Natural killer cell treated with Interleukin-12 subunit alpha and Interleukin-12 subunit beta and Interleukin-15 and Interleukin-18, amount 100 ng/mL, for 72 hours (primary cell): Measurements from ENCODE around the gene FKBP1A. TPM values are rescaled to one million over a fixed set of nuclear protein-coding genes. Genes with fewer than 3 reads are reported as not detected.

Experiments
- ATAC-seq, 2 donors: fragments of 150-1000 bp; cut with Tn5 transposase in 1 of 2; sonication (Bioruptor Pico), chemical (Tn5 transposase) in 1 of 2; 2 replicates each; pipeline ENCODE4 v1.10.0; 2021
- DNase-seq: peaks from one replicate; pipeline ENCODE4 v3.0.0; 2022; ENCODE audit warnings: low spot score
- H3K27ac Mint-ChIP-seq, 2 donors: 1 replicate in 1 of 2; 2 replicates in 1 of 2; pipeline ENCODE4 v1.8.0; 2022; ENCODE audit warnings: mixed read lengths in 2 of 2, mild to moderate bottlenecking in 1 of 2, moderate library complexity in 1 of 2
- H3K27me3 Mint-ChIP-seq, 2 donors: 1 replicate in 1 of 2; 2 replicates in 1 of 2; pipeline ENCODE4 v1.8.0; 2022; ENCODE audit warnings: mixed read lengths in 2 of 2
- H3K36me3 Mint-ChIP-seq: one replicate; pipeline ENCODE4 v1.8.0; 2022; ENCODE audit warnings: mixed read lengths
- H3K4me1 Mint-ChIP-seq, 2 donors: 1 replicate in 1 of 2; 2 replicates in 1 of 2; pipeline ENCODE4 v1.8.0; 2022; ENCODE audit warnings: low read depth in 2 of 2, mixed read lengths in 2 of 2, mild to moderate bottlenecking in 1 of 2
- H3K4me3 Mint-ChIP-seq: one replicate; pipeline ENCODE4 v1.8.0; 2022; ENCODE audit warnings: mixed read lengths
- H3K9me3 Mint-ChIP-seq: 2 replicates; pipeline ENCODE4 v1.8.0; 2022; ENCODE audit warnings: mixed read lengths
- total RNA-seq, 2 donors: library from RNA; stranded (reverse); gene quantifications; one replicate each; pipeline ENCODE4 v1.2.3, GENCODE V29; 2022

Gene FKBP1A
- 100 to 1,000 TPM; 167 to 229 TPM for total RNA-seq

DNA sequence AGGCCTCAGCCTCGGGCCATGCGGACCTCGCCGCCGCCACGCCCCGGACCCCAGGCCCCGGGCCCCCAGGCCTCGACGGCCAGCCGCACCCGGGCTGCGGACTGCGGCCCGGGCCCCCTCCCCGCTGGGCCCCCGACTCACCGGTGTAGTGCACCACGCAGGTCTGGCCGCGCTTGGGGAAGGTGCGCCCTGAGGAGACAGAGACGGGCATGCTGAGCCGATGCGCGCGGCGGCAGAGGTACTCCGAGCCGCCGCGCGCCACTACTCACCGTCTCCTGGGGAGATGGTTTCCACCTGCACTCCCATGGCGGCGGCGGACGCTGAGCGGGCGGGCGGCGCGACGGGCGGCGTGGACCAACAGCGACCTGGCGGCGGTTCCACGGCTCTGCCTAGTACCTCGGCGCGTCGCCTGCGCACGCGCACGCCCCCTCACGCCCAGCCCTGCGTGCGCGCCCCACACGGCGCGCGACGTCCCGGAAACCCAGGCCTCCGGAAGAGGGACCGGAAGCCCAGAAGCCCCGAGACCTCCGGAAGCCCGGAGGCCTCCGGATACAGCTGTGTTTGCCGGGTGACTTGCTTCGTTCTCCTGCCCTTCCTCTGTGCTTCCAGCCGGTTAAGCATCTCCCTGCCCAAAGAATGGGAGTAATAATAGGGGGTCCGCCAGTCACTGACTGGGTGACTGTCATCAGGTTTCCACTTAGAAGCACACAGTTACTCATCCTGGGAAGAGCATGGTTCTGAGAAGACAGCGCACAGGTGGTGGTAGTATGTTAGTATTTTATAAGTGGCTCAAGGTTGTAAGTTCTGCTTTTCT, at the start of gene FKBP1A:
FKBP1A (minus strand) TSS at position 362 of the 814 bp plus-strand sequence; CDS start at position 306, 56 bp downstream.
- ATAC-seq (peak; percentile 98 to 99), DNase-seq (peak; percentile 94)
- peak within 1 kb of the TSS; percentile 93 for H3K4me3 Mint-ChIP-seq
- H3K36me3 Mint-ChIP-seq, result peaks cover 4% of the 10 kb centered on the region
- peaks cover 43 to 44% of the 10 kb centered on the region in 2 donors for H3K4me1 Mint-ChIP-seq
- no peaks in the 10 kb centered on the region for H3K9me3 Mint-ChIP-seq
- peak within 1 kb of the TSS; percentile 92 to 98 for H3K27ac Mint-ChIP-seq
- H3K27me3 Mint-ChIP-seq, result peaks cover 16 to 18% of the 10 kb centered on the region in 2 donors

DNA sequence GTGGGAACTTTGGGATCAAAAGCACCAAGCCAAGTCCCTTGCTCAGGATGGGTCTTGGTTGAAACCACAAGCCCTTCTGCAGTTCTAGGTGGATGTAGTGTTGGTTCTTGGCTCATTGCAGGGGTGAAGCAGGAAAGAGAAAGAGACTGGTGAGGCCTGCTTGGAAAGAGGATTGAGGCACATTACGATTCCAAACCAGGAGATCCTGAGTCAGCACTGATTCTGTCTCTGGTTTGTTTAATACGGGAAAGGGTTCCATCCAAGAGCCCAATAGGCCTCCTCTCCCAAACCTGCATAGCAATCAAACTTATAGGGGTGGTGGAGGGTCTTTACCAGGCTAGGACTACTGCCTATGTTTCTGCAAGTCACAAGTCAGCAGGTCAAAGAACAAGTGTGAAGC, 49.5 kb upstream of the FKBP1A start:
- H3K4me1 Mint-ChIP-seq, result peaks cover 6 to 10% of the 10 kb centered on the region in 2 donors
- H3K36me3 Mint-ChIP-seq, result peaks cover 33% of the 10 kb centered on the region
- peaks cover 0 to 4% of the 10 kb centered on the region in 2 donors for H3K27me3 Mint-ChIP-seq
- ATAC-seq, result no peak
- no peak overlapping the region for H3K27ac Mint-ChIP-seq
- DNase-seq, result no peak
- no peak overlapping the region for H3K4me3 Mint-ChIP-seq
- no peaks in the 10 kb centered on the region for H3K9me3 Mint-ChIP-seq

DNA sequence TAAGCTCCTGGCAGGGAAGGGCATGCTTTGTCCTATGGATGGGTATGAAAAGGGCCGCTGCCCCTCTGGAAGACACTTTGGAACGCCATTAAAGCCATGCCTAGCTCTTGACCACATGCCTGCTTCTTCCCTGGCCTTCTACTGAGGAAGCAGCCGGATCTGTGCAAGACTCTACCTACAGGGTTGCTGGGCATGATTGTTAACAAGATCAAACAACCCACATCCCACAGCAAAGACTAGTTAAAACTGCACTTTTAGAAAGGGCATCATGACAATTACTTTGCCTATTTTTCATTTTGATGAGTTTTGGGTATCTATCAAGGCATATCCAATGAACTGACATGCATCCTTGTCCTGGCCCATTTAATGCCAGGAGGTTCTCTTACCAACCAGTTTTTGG, 48.3 kb upstream of the FKBP1A start:
- H3K27ac Mint-ChIP-seq, result no peak overlapping the region
- DNase-seq (no peak), ATAC-seq (no peak)
- no peak overlapping the region for H3K4me3 Mint-ChIP-seq
- peaks cover 25% of the 10 kb centered on the region for H3K36me3 Mint-ChIP-seq
- no peaks in the 10 kb centered on the region for H3K9me3 Mint-ChIP-seq
- peaks cover 9 to 13% of the 10 kb centered on the region in 2 donors for H3K4me1 Mint-ChIP-seq
- H3K27me3 Mint-ChIP-seq, result peaks cover 0 to 6% of the 10 kb centered on the region in 2 donors

DNA sequence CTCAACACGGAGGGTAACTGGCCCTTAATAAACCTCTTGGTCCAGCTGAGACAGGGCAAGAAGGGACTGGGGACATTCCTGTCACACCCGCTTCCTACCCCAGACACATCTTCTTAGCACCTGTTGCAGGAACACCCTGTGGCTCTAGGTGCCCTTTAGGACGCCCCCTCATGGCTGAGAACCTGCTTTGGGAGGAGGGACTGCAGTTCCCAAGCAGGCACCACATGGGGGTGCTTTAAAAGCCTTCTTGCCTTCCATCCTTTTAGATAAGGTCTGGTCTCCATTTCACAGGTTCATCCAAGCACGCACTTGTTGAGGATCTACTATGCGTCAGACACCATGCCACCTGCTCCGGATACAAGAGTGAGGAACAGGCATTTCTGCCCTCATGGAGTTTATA, 47.2 kb upstream of the FKBP1A start:
- no peak overlapping the region for H3K4me3 Mint-ChIP-seq
- no peak for ATAC-seq
- no peak overlapping the region for H3K27ac Mint-ChIP-seq

DNA sequence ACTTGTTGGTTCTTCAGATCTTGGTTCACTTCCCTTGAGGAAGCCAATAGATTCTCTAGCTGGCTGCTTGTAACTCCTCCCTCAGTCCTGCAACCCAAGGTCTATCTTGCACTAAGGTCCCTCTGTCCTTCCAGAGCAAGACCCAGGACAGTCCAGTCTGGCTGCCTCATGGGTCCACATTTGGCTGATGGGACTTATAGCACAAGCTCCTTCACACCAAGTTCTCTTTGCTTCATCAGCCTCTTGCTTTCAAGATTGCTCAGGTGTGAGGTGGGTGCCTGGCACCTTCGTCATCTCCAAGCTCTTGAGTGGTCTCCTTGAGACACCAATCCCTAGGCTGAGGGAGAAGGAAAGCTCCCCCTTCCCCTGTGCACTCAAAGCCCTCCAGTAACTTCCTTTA, 45.5 kb upstream of the FKBP1A start:
- H3K4me3 Mint-ChIP-seq, result no peak overlapping the region
- peaks cover 21 to 25% of the 10 kb centered on the region in 2 donors for H3K4me1 Mint-ChIP-seq
- ATAC-seq, result no peak
- peaks cover 3 to 14% of the 10 kb centered on the region in 2 donors for H3K27me3 Mint-ChIP-seq
- no peak overlapping the region for H3K27ac Mint-ChIP-seq
- H3K36me3 Mint-ChIP-seq, result peaks cover 10% of the 10 kb centered on the region
- no peaks in the 10 kb centered on the region for H3K9me3 Mint-ChIP-seq
- no peak for DNase-seq

More for the DNA sequence above, 47.2 kb upstream of the FKBP1A start:
- Mint-ChIP-seq H3K4me1 (peaks cover 12 to 16% of the 10 kb centered on the region in 2 donors), H3K9me3 (no peaks in the 10 kb centered on the region), H3K27me3 (peaks cover 0 to 9% of the 10 kb centered on the region in 2 donors), H3K36me3 (peaks cover 19% of the 10 kb centered on the region)
- DNase-seq, result no peak

DNA sequence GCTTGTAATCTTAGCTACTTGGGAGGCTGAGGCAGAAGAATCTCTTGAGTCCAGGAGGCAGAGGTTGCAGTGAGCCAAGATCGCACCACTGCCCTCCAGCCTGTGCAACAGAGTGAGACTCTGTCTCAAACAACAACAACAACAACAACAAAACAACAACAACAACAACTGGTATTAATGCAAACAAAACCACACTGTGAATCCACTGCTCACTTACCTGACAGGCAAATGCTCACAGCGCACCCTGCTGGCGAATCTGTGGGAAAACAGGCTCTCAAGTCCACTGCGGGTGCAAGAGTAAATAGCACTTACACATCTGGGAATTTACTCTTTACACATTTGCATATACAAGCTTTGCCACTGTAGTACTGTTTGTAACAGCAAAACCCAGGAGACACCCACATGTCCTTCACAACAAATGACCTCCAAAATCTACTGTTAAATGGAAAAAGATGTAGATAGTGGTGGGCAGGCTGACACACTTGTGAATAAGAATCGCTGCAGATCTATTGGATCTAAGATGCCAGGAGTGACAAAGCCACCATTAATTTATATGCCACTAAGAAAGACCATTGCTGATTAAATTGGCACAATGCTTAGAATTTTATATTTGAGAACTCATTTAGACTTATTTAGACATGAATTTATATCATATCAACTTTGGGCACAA, 44.5 kb upstream of the FKBP1A start:
- peaks cover 11% of the 10 kb centered on the region for H3K36me3 Mint-ChIP-seq
- no peaks in the 10 kb centered on the region for H3K9me3 Mint-ChIP-seq
- peaks cover 23 to 25% of the 10 kb centered on the region in 2 donors for H3K4me1 Mint-ChIP-seq
- peaks cover 13 to 20% of the 10 kb centered on the region in 2 donors for H3K27me3 Mint-ChIP-seq
- H3K4me3 Mint-ChIP-seq, result no peak overlapping the region
- ATAC-seq, result peak; percentile 65 to 74
- peak; percentile 85 for DNase-seq
- H3K27ac Mint-ChIP-seq, result no peak overlapping the region

DNA sequence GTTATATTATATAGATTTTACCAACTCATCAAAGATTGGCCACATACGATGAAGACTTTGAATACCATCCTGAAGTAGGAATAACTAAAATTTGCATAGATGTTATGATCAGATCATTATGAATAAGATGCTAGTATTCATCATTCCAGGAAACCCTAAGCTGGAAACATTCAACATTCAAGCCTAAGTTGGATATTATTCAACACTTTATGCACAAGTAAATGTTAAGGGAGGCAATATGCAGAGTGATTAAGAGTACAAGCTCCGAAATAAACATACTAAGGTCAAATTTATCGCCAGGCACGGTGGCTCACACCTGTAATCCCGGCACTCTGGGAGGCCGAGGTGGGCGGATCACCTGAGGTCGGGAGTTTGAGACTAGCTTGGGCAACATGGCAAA, 43.4 kb upstream of the FKBP1A start:
- no peak overlapping the region for H3K4me3 Mint-ChIP-seq
- H3K36me3 Mint-ChIP-seq, result peaks cover 6% of the 10 kb centered on the region
- no peak for ATAC-seq
- no peaks in the 10 kb centered on the region for H3K9me3 Mint-ChIP-seq
- peaks cover 24 to 29% of the 10 kb centered on the region in 2 donors for H3K27me3 Mint-ChIP-seq
- peaks cover 23 to 25% of the 10 kb centered on the region in 2 donors for H3K4me1 Mint-ChIP-seq
- no peak overlapping the region for H3K27ac Mint-ChIP-seq
- no peak for DNase-seq

DNA sequence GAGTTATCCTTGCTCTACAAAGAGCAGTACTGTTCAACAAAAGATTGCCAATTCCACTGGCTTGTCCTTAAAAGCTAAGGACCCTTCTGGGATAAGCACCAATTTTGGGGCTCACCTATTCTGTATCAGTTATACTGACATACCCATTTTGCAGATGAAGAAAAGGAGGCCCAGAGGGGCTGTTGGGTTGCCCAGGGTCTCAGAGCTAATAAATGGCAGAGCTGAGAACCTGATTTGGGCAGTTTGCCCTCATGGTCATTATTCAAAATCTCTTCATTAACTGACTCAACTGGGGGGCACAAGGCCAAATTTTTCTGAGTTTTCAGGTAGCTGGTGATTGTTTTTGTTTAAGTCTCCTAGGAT, 42.5 kb upstream of the FKBP1A start:
- peak overlapping the region; percentile 39 to 57 for H3K27ac Mint-ChIP-seq
- peak overlapping the region; percentile 30 for H3K4me3 Mint-ChIP-seq
- peaks cover 31 to 32% of the 10 kb centered on the region in 2 donors for H3K27me3 Mint-ChIP-seq
- H3K4me1 Mint-ChIP-seq, result peaks cover 23% of the 10 kb centered on the region in 2 donors
- H3K36me3 Mint-ChIP-seq, result peaks cover 6% of the 10 kb centered on the region
- DNase-seq (no peak), ATAC-seq (no peak)
- H3K9me3 Mint-ChIP-seq, result no peaks in the 10 kb centered on the region

DNA sequence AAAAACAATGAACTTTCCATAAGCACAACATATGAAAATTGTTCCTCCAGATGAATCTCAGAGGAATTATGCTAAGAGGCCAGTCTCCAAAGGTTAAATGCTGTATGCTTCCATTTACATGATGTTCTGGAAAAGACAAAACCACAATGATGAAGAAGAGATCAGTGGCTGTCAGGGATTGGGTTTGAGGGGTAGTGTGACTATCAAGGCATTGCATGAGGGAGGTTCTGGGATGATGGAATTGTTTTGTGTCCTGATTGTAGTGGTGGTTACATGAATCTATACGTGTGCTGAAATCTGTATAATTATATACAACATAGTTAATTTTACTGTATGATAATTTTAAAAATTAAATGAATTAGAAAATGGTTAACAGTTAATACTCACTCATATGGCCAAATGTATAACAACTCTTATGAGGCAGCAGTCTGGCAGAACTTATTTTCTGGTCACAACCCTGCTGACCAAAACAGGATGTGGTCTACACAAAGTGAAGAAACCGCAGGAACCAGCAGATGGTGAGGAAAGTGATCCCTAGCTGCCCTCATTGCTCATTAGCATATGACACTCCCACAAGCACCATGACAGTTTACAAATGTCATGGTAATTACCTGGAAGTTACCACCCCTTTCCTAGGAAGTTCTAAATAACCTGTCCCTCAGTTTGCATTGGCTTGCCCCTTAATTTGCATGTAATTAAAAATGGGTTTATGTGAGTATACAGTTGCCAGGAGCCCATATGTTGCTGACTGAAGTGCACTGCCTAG, 41.9 kb upstream of the FKBP1A start:
- H3K9me3 Mint-ChIP-seq, result no peaks in the 10 kb centered on the region
- ATAC-seq, result peak; percentile 92 to 94
- peak overlapping the region; percentile 39 to 57 for H3K27ac Mint-ChIP-seq
- H3K27me3 Mint-ChIP-seq, result peaks cover 37% of the 10 kb centered on the region in 2 donors
- H3K4me1 Mint-ChIP-seq, result peaks cover 19 to 23% of the 10 kb centered on the region in 2 donors
- peaks cover 6% of the 10 kb centered on the region for H3K36me3 Mint-ChIP-seq
- peak overlapping the region; percentile 30 for H3K4me3 Mint-ChIP-seq
- peak; percentile 84 for DNase-seq

DNA sequence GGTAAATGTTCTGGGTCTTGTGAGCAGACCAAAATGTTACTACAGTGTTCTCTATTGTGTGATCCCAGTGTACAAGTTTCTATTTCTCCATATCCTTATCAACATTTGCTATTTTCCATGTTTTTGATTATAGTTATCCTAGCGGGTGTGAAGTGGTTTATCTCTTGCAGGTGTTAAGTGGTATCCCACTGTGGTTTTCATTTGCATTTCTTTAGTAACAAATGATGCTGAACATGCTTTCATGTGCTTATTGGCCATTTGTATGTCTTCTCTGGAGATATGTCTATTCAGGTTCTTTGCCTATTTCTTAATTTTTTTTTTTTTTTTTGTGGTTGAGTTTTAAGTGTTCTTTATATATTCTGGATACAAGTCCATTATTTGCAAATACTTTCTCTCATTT, 38.3 kb upstream of the FKBP1A start:
- ATAC-seq (no peak), DNase-seq (no peak)
- Mint-ChIP-seq H3K4me1 (peaks cover 12 to 14% of the 10 kb centered on the region in 2 donors), H3K9me3 (no peaks in the 10 kb centered on the region), H3K27me3 (peaks cover 52 to 61% of the 10 kb centered on the region in 2 donors), H3K4me3 (no peak overlapping the region), H3K27ac (no peak overlapping the region), H3K36me3 (peaks cover 6% of the 10 kb centered on the region)

DNA sequence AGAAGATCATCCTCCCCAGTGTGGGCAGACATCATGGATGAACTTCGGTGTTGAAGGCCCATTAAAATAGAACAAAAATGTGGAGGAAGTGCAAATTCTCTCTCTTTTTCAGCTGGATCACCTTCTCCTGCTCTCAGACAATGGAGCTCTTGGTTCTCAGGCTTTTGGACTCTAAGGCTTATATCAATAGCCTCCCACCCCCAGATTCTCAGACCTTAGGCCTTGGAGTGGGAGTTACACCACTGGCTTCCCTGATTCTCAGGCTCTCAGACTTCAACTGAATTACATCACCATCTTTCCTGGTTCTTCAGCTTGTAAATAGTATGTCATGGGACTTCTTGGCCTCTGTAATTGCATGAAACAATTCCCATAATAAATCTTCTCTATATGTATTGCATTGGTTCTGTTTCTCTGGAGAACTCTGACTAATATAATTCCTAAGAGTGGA, 37.2 kb upstream of the FKBP1A start:
- DNase-seq (no peak), ATAC-seq (no peak)
- Mint-ChIP-seq H3K4me3 (no peak overlapping the region), H3K27ac (no peak overlapping the region), H3K27me3 (peaks cover 57 to 72% of the 10 kb centered on the region in 2 donors), H3K9me3 (no peaks in the 10 kb centered on the region), H3K4me1 (peaks cover 9 to 11% of the 10 kb centered on the region in 2 donors), H3K36me3 (peaks cover 6% of the 10 kb centered on the region)

DNA sequence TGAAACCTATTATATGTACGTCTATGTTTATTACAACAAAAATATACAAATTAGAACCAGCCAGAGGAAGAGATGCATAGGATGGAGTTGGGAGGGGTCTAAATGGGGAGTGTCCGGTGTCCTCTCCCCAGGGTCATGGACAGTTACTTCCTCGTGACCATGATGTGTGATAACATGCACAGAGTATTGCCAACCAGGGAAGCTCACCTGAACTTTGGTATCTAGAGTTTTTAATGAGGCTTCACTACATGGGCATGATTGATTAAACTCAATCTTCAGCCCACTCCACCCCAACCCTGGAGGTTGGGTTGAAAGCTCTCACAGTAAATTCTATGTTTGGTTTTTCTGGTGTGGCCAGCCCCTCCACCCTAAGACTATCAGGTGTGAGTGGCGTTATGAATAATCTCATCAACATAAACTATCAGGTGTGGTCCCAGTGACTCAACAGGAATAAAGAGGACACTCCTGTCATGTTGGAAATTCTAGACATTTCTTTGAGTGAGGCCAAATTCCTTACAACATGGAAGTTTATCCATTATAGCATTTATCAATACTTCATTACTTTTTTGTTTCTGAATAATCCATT, 36.4 kb upstream of the FKBP1A start:
- H3K27me3 Mint-ChIP-seq, result peaks cover 59 to 80% of the 10 kb centered on the region in 2 donors
- H3K36me3 Mint-ChIP-seq, result peaks cover 6% of the 10 kb centered on the region
- peaks cover under 1 to 3% of the 10 kb centered on the region in 2 donors for H3K4me1 Mint-ChIP-seq
- DNase-seq (no peak), ATAC-seq (no peak)
- H3K4me3 Mint-ChIP-seq, result no peak overlapping the region
- no peak overlapping the region for H3K27ac Mint-ChIP-seq
- H3K9me3 Mint-ChIP-seq, result no peaks in the 10 kb centered on the region

DNA sequence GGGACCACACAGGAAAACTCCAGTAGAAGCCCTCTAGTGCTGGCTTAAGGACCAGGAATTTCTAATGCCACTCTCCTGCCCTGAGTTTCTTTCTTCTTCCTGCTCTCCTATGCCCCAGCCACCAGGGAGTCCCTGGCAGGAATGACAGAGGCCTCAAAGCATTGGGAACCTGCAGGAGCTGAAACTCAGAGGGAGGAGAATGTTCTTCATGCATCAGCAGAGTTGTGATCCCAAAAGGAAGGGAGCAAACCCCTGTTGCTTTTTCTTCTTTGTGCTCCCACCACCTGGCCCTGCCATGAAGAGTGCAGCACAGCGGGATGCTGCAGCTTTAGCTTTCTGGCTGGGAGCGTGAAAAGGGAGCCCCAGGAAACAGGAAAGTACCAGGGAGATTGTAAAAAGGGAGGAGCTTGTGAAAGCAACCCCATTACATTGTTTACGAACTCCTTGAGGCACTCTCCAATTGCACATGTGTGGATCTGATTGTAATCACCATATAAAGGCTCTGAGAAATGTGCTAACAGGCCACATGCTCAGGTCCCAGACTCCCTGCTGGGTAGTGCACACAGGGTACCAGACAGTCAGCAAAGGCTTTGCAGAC, 34.7 kb upstream of the FKBP1A start:
- no peak overlapping the region for H3K27ac Mint-ChIP-seq
- peaks cover 2% of the 10 kb centered on the region for H3K36me3 Mint-ChIP-seq
- H3K9me3 Mint-ChIP-seq, result no peaks in the 10 kb centered on the region
- H3K4me3 Mint-ChIP-seq, result no peak overlapping the region
- DNase-seq (no peak), ATAC-seq (no peak)
- peaks cover 4% of the 10 kb centered on the region in 2 donors for H3K4me1 Mint-ChIP-seq
- H3K27me3 Mint-ChIP-seq, result peaks cover 62 to 80% of the 10 kb centered on the region in 2 donors
